ENCODE results near the gene ZNF423.
A peak's percentile ranks its signal among the peaks of the same experiment; 100 is the strongest.
"Not testable (repeated sequence)": the region's sequence is repeated elsewhere in the genome, so short reads cannot be mapped to it uniquely, and the experiment has no call there.

ZNF423 gene

DNA sequence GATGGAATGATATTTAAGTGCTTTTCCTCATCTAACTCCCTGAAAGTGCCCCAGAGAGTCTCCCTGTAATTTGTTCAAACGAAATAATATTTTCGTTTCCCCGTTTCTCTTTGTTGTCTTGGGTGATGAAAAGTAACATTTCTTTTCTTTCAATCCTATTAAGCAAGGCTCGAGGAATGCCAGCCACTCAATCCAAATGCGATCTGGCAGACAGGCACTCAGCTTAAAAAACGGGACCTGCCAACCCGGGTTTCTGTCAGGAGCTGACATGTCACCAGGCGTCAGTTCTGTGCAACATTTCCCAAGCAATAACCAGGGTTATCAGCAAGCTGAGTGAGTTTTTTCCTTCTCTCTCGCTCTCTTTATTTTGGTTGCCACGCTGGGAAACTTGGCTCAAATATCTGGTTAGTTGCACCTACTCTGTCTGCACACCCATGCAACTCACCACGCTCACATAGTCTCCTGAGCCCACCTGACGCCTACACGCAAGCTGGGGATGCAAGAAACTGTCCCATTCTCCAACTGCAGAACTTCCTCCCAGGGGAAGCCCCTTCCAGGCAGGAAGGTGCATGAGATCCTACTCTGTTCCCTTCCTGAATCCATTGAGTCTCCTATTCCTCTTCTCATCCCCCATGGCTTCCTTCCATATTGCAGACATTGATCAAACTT lies 274.1 kb downstream of the ZNF423 start:
- DNase-seq (ENCODE audit: low spot score) = no peak

DNA sequence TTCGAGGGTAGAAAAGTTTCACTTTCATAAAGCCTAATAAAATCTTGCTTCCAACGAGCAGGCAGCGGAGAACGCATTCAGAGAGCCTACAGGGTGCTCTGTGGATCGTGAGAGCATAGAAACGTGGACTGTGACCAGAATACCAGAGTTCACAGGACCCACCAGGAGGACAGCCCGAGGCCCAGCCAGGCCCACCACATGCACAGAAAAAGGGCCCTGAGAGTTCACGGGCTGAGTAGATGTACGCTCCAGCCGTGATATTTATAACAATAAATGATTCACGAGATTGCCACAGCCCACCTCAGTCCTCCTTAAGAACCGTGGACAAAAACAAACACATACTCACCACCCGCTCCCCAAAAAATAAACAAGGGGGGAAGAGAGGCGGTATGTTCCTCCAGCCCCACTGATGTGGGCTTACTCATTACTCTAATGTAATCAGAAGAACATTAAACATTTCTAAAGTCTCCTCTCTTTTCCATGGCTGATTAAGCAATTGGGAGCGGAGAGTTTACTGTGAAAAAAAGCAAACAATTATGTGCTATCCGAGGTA lies 275.1 kb downstream of the ZNF423 start:
- no peak for DNase-seq (ENCODE audit: low spot score)

DNA sequence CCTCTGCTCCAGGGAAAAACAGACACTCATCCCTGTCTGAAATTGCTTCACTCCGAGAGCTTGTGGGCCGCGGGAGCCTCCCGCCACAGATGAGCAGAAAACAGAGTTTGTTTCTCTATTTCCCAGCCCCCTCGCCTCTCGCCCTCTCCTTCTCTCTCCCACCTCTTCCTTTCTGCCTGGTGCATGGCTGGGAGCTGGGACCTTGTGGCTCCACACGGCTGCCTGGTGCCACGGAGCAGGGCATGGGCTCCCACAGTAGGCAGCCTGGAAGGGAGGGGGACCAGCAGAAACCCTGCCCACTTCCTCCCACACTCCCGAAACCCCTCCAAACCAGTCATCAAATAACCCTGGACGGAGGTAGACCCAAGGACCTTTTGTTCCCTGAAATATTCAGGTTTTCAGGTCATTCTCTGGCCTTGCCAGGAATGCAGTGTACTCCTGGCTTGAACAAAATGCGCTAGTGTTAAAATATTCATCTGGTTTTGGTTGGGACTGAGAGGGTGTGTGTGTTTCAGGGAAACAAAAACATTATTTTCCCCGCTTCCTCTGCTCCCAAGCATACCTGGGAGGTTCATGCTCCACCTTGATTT lies 277.4 kb downstream of the ZNF423 start:
- no peak for DNase-seq (ENCODE audit: low spot score)

DNA sequence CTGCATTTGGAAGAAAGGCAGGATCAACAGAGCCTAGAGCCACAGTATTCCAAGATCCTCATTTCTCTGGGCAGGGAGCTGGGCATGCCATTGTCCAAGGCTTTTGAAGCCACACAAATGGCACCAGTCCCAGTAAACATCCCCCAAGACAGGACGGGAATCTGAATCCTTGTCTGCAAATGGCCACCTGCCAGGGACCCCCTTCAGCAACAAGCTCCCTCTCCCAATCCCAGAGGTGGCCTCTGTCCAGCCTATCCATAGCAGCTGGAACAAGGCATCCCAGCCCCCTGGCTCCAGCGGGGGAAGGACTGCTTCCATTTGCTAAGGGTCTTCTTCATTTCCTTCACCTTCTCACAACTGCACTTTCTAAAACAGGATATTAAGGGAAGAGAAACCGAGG lies 277.9 kb downstream of the ZNF423 start:
- DNase-seq (ENCODE audit: low spot score) = no peak

DNA sequence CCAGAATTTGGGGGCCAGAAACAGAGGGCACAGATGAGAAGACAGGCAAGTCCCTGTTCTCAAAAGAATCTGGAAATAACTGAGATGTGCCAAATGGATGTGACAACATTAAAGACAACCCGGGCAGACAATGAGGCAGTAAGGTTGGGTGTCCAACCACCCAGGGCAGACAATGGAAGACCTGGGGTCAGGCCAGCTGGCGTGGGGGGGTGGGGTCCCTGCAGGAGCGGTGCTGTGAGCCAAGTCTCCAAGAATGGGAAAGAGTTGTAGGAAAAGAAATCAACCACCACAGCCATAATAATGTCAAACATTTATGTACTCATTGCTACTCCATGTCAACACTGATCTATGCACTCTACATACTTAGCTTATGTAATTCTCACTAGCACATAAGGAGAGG lies 279.0 kb downstream of the ZNF423 start:
- no peak for DNase-seq (ENCODE audit: low spot score)

DNA sequence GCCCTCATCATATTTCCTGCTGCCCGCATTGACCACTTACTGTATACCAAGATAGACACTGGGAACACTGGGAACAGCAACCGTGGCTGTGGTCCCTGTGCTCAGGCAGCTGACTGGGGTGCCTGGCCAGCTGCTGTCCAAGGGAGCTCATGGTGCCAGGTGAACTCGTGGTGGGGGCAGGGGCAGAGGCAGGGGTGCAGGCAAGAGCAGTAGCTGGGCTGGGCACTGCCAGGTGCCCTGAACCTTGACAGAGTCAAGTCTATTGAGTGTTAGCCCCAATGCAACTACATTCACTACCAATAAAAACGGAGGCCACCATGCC lies 279.8 kb downstream of the ZNF423 start:
- DNase-seq (ENCODE audit: low spot score) = no peak

DNA sequence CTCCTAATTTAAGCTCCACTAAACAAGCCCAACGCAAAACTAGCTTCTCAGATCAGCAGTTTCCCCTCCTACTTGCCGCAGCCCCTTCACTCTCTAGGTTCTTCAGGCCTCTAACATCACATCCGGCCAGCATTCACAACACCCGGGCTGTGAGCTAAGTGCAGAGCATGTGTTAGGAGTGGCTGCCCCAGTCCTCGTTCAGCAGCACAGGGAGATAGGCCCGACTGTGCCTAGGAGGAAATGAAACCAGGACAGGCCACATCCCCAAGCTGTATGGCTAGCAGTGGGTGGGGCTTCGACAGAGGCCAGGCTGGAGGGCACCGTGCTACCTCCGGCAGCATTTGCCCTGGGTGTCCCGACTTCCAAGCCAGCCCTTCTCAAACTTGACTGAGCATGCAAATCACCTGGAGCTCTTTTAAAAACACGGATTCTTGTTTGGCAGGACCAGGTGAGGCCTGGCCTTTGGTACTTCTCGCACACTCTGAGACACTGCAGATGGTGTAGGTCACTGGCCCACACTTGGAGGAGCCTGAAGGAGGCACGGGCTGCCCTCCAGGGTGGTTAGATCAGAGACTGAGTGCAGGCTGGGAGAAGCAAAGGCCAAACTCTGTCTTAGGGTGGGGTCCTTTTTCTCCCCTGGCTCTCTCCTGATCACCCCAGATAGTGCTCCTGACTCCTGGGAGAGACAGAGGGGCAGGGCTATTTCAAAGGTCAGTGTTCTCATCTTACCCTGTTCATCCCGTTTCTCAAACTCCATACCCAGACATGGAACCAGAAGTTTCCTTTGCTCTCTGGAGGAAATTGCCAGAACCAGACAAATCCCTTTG lies 280.4 kb downstream of the ZNF423 start:
- no peak for DNase-seq (ENCODE audit: low spot score)

DNA sequence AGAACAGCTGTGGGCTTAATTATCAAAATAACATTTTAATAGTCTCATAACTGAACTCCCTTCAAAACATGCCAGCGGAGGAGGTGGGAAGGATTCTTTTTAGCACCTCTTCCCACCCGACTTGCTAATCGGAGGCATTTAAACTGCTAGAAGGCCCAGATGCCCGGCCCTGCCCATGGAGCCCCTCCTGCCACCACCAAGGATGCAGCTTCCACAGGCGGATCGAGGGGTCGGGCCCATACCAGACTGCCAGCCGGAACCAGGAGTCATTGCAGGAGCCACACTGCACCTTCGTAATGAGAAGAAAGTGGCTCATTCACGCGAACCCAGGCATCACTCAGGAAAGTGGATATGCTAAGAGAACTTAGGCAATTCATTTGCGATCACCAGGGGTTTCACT lies 281.1 kb downstream of the ZNF423 start:
- DNase-seq (ENCODE audit: low spot score) = no peak

DNA sequence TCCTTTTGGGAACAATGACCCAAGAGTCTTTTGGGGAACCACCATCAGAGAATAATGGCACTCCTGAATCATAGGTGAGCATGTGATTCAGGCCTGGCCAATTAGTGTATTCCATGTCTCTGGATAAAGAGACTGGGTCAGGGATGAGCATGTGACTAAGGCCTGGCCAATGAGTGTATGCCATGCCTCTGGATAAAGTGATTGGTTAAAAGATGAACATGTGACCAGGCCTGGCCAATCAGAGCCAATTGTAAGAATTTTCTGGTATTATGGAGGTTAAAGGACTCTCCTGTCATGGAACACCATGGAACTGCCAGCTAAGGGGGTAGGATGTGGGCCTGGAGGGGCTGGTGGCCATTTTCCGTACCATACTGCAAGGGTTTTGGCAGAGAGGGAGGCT lies 288.0 kb downstream of the ZNF423 start:
- peak; percentile 8 for DNase-seq (ENCODE audit: low spot score)

DNA sequence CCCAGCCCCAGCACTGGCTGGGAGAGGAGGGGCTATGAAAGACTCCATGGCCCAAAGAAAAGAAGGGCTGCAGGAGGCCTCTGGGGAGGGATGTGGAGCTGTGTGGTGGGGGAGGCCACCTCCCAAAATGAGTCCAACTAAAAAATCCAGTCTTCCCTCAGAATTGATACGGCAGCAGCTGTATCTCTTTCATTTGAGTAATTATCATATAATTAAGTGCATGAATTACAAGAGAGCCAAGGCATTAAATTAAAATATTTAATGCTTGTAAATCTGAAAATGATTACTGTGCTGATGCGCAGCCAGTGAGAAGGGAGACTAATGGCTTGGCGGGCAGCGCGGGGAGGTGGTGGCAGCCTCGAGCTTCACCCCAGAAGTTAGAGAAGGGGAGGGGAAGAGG lies 289.5 kb downstream of the ZNF423 start:
- no peak for DNase-seq (ENCODE audit: low spot score)

DNA sequence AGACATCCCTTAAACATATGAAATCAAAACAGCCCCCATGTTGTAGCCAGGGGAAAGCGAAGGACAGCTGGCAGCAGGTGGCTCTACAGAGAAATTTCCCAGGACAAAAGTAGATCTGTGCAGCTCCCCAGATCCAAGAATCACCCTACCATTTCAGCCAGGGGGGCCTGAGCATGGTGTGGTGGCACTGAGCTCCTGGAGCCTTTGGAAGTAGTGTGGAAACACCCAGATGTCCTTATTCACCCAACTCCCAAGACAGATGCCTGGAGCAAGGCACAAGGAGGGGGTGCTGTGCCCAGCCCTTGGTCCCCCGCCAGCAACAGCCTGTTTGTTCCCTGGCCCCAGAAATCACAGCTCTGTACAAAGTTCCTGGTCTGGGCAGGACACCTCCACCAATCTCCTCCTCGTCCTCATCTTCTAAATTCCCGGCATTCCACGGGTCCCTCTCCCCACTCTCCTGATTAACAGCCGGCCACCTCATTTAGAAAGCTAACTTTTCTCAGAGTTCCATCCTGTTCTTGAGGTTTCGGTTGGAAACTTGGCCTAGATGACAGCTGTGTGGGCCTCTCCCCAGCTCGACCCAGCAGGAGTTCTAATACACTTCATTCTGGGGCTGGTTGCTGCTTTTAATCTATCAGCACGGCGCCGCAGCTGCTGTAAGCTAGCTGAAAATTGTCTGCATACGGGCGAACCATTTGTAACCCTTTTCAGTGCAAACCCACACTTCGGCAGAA lies 291.2 kb downstream of the ZNF423 start:
- no peak for DNase-seq (ENCODE audit: low spot score)

DNA sequence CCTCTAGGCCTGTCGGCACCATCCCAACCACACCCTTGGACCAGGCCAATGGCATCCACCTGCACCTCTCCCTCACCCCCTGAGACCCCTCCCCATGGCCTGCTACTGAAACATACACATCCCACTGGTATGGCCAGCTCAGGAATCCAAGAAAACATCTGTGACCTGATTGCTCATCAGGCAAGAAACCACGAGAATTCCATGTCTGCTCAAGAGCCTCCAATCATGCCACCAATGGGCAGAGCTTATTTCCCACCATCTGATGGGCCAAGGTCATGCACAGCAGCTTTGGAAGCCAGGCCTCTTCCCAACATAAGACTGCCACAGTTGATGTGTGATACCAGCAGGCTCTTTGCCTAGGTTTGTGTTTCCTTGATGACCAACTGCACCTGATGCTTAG lies 292.2 kb downstream of the ZNF423 start:
- DNase-seq (ENCODE audit: low spot score) = no peak

DNA sequence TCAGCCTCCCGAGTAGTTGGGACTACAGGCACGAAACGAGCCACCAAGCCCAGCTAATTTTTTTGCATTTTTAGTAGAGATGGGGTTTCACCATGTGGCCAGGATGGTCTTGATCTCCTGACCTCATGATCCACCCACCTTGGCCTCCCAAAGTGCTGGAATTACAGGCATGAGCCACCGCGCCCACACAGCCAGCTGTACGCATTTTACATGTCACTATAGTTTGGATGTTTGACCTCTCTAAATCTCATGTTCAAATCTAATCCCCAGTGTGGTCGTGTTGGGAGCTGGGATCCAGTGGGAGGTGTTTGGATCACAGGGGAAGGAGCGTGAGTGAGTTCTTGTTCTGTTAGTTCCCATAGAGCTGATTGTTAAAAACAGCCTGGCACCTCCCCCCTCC lies 293.0 kb downstream of the ZNF423 start:
- not testable (repeated sequence) for DNase-seq (ENCODE audit: low spot score)

DNA sequence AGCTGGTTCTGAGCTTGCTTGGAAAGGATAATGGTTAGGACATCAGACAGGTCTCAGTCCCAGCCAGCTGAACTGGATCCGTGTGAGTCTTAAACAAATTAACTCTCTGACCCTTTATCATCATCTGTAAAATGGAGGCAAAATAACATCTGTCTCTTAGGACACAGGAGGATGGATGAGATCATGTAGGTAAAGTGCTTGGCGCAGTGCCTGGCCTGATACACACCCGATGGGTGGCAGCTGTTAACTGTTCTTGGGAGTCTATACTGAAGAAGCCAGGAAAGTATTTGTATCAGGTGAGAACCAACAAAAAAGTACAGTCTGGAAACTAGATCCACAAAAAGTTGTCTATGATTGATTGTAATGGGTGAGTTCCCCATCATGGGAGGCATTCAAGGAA lies 293.7 kb downstream of the ZNF423 start:
- no peak for DNase-seq (ENCODE audit: low spot score)

DNA sequence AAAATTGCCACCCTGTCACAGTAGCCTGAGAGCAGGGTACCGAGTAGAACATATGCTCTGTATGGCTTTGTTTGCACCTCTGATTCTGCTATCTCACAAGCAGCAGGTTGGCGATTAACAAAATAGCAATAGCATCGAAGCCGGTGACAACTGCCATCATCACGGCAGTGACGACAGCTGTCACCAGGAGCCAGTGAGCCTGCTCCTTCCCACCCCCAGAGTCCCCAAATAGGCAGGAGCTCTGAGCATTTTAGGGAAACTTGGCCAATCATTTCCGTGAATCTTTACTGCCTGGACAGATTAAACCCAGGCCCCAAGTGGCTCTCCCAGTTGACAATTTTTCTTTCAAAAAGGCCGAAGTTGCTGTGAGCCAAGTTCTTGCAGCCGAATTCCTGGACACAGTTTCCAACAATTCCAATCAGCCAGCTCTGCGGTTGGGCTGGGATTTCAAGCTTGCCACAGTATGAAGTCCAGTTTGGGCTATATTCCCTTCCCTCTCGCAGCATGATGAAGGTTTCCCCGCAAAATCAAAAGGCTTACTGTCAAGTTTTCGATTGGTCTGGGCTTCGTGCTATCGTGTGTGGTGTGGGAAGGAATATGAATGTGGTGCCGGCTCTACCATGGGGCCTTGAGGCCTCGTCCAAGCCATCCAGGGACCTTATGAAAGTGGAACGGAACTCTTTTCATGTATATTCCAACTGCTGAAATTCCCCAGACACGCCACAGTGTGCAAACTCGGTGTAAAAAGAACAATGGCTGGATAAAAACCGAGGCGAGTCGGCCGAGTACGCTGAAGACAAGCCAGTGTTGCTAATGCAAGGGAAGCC lies 295.7 kb downstream of the ZNF423 start:
- DNase-seq (ENCODE audit: low spot score) = no peak

DNA sequence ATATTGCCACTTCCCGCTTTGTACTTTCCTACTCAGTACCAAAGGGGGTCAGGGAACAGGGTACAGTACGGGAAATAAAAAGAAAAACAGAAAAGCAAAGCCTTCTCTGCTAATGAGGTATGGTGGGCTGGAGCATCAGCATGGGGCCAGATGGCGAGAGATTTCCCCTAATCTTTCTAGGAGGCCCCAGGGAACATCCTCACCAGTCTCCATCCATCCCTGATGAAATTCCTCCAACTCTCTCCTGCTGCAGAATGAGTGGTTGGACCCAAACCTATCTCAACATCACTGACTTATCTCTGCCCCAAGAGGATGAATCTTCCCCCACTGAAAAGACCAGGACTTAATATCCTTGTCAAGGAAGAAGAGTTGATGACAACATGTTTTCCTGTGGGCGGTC lies 296.7 kb downstream of the ZNF423 start:
- DNase-seq (ENCODE audit: low spot score) = no peak

DNA sequence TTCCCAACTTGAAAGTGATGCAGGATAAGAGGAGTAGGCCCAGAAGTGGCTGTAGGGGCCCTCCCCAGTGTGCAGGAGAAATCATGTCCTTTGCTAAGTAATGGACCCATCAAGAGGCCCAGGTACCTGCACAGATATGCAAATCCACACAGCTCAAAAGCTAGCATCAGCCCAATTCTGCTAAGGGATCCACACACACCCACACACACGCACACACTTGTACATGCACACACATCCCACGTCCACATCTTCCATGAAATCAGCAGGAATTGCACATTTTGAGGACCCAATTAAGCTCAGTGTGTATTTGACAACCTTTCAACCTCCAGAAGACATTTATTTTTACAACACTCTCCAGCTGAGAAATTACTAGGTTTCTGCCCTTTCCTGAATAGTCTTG lies 297.5 kb downstream of the ZNF423 start:
- DNase-seq (ENCODE audit: low spot score) = no peak

DNA sequence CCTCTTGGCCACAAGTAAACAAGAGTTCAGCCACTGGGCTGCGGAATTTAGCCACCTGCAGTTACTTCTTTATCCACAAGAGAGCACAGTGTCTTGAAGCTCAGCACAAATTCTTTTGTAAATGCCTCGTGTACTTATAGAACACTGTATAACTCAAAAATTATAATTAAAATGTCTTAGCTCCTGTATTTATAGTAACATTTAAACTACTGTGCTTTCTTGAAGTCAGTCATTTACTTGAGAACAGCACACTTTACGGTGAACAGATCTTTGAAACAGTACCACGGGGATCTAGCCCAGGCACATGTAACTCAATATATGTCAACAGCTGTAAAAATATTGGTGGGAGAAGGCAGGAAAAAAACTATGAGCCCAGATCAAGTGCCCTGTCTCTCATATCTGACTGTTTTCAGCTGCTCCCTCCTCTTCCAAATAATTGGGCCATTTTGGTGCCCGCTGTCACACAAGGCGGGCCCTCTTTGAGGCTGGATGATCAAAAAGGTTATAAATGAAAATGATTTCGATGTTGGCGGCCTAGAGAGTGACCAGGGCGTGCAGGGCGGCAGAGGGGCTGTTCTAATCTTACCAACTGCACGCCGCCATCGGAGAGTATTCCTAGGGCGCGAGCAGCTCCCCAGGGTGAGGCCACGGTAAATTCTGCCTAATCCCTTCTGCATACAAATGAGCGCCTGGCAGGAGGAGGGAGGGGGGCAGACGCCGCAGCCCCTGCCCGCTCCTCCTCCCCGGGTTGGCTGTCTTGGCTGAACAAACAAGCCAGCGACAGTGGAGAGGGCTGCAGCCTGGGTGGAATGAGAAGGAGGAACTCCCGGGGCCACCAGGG lies 299.1 kb downstream of the ZNF423 start:
- peak; percentile 34 for DNase-seq (ENCODE audit: low spot score)

DNA sequence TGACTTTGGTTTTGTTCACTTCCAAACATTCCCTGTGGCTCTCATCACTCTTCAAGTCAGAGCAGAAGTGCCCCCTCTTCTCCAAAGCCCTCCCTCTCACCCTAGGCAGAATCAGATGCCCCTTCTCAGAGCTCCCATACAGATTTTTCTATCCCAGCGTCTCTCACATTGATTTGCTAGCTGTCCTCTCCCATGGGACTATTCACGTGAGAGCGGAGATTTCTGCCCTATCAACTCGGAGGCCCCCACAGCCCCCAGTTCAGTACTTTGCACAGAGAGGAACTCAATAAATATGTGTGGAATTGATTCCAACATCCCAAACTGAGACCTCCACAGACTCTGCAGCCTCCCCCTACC lies 299.7 kb downstream of the ZNF423 start:
- no peak for DNase-seq (ENCODE audit: low spot score)

DNA sequence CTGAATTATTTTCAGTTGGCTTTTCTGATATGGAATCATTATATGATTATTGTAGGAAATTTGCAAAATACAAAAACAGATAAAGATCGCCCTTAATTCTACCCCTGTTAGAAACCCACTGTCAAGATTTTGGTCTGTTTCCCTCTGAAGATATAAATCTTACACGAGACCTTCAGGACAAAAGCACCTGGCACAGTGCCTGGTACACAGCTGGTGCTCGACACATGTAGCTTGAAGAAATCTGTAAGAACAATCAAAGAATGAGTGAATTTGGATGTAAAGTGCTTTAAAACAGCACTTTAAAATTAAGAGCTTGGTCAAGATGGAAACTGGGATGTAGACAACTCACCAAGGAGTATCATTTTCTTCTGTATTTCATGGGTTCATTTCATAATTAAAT lies 301.2 kb downstream of the ZNF423 start:
- no peak for DNase-seq (ENCODE audit: low spot score)

All from SW480 (cell line).